Measurements from ENCODE around the gene HGS. TPM values are rescaled to one million over a fixed set of nuclear protein-coding genes. Genes with fewer than 3 reads are reported as not detected.

HGS gene
- polyA plus RNA-seq, 3 donors = 19.3 to 200 (median 28.0) TPM

GRCh38 chr17:81707725-81708646 lies 24.2 kb downstream of the HGS start:
- Histone ChIP-seq H2AFZ (ENCODE audit: insufficient read depth, low read depth, low read length, poor library complexity, severe bottlenecking) (no peak overlapping the region), H3K4me1 (ENCODE audit: control insufficient read depth in 1 of 2, insufficient read depth in 2 of 2, low read length in 2 of 2) (peaks cover 33 to 45% of the 10 kb centered on the region in 2 donors), H3K36me3 (replicated peaks in 1 of 2; ENCODE audit: control insufficient read depth in 1 of 2, insufficient read depth in 2 of 2, low read length in 2 of 2) (peaks cover 16 to 26% of the 10 kb centered on the region in 2 donors), H3K79me2 (ENCODE audit: insufficient read depth, low read length) (peaks cover 20% of the 10 kb centered on the region), H3K4me3 (replicated peaks in 1 of 3; ENCODE audit: low read depth in 2 of 3, low read length in 3 of 3) (no peak overlapping the region), H3K27me3 (ENCODE audit: control insufficient read depth in 2 of 2, insufficient read depth in 2 of 2, low read length in 2 of 2) (peaks cover 0 to 8% of the 10 kb centered on the region in 2 donors), H4K20me1 (ENCODE audit: insufficient read depth, low read length) (no peaks in the 10 kb centered on the region), H3K27ac (ENCODE audit: low read depth in 1 of 2, low read length in 2 of 2) (no peak overlapping the region), H3K9me3 (replicated peaks in 1 of 2; ENCODE audit: control insufficient read depth in 1 of 2, insufficient read depth in 1 of 2, low read length in 2 of 2) (no peaks in the 10 kb centered on the region), H3K9ac (ENCODE audit: insufficient read depth, low read length, poor library complexity, severe bottlenecking) (no peak overlapping the region), H3K4me2 (replicated peaks; ENCODE audit: extremely low read depth, low read length, poor library complexity, severe bottlenecking) (no peak overlapping the region)
- peaks cover 35% of the 10 kb centered on the region for H3K4me1 Mint-ChIP-seq
- intact Hi-C loops (cut with micrococcal nuclease) = no loop called here
- H3K36me3 Mint-ChIP-seq = peaks cover 22 to 40% of the 10 kb centered on the region in 2 donors
- H3K27ac Mint-ChIP-seq = peak overlapping the region in 1 of 7 donors; percentile 71
- TF ChIP-seq CTCF (IDR thresholded peaks at IDR 0.05) = no peak
- H3K27me3 Mint-ChIP-seq (ENCODE audit: low read depth in 3 of 3) = peaks cover 0 to 17% (median 13%) of the 10 kb centered on the region in 3 donors
- H3K4me3 Mint-ChIP-seq = no peak overlapping the region
- no peaks in the 10 kb centered on the region for H3K9me3 Mint-ChIP-seq
- WGBS (ENCODE audit: insufficient coverage) = 95% methylated on average over 24 of the region's 25 CpGs
- DNase-seq = no peak

GRCh38 chr17:81708739-81709185 lies 25.0 kb downstream of the HGS start:
- Histone ChIP-seq H3K9me3 (replicated peaks in 1 of 2; ENCODE audit: control insufficient read depth in 1 of 2, insufficient read depth in 1 of 2, low read length in 2 of 2) (no peaks in the 10 kb centered on the region), H3K4me2 (replicated peaks; ENCODE audit: extremely low read depth, low read length, poor library complexity, severe bottlenecking) (no peak overlapping the region), H2AFZ (ENCODE audit: insufficient read depth, low read depth, low read length, poor library complexity, severe bottlenecking) (no peak overlapping the region), H3K4me1 (ENCODE audit: control insufficient read depth in 1 of 2, insufficient read depth in 2 of 2, low read length in 2 of 2) (peaks cover 32 to 48% of the 10 kb centered on the region in 2 donors), H3K9ac (ENCODE audit: insufficient read depth, low read length, poor library complexity, severe bottlenecking) (no peak overlapping the region), H3K4me3 (replicated peaks in 1 of 3; ENCODE audit: low read depth in 2 of 3, low read length in 3 of 3) (no peak overlapping the region), H3K27me3 (ENCODE audit: control insufficient read depth in 2 of 2, insufficient read depth in 2 of 2, low read length in 2 of 2) (peaks cover 0 to 8% of the 10 kb centered on the region in 2 donors), H3K27ac (ENCODE audit: low read depth in 1 of 2, low read length in 2 of 2) (no peak overlapping the region), H4K20me1 (ENCODE audit: insufficient read depth, low read length) (no peaks in the 10 kb centered on the region), H3K36me3 (replicated peaks in 1 of 2; ENCODE audit: control insufficient read depth in 1 of 2, insufficient read depth in 2 of 2, low read length in 2 of 2) (peaks cover 16 to 26% of the 10 kb centered on the region in 2 donors), H3K79me2 (ENCODE audit: insufficient read depth, low read length) (peaks cover 17% of the 10 kb centered on the region)
- WGBS (ENCODE audit: insufficient coverage) = 98% methylated on average over 17 of the region's 17 CpGs
- no peak for DNase-seq
- no peak overlapping the region for H3K4me3 Mint-ChIP-seq
- H3K36me3 Mint-ChIP-seq = peaks cover 22 to 40% of the 10 kb centered on the region in 2 donors
- intact Hi-C loops (cut with micrococcal nuclease) = no loop called here
- TF ChIP-seq CTCF (IDR thresholded peaks at IDR 0.05) = no peak
- no peaks in the 10 kb centered on the region for H3K9me3 Mint-ChIP-seq
- no peak overlapping the region for H3K27ac Mint-ChIP-seq
- H3K4me1 Mint-ChIP-seq = peaks cover 38% of the 10 kb centered on the region
- H3K27me3 Mint-ChIP-seq (ENCODE audit: low read depth in 3 of 3) = peaks cover 0 to 18% (median 13%) of the 10 kb centered on the region in 3 donors
